ENCODE results near the gene PRDM16. TPM values are rescaled to one million over a fixed set of nuclear protein-coding genes. Genes with fewer than 3 reads are reported as not detected.

The PRDM16 gene
- total and polyA plus RNA-seq, 2 of the 13 experiments (the other 11 are each of a cell fraction or from before 2014, with no cell fraction given), result 0.15 to 0.81 TPM

DNA sequence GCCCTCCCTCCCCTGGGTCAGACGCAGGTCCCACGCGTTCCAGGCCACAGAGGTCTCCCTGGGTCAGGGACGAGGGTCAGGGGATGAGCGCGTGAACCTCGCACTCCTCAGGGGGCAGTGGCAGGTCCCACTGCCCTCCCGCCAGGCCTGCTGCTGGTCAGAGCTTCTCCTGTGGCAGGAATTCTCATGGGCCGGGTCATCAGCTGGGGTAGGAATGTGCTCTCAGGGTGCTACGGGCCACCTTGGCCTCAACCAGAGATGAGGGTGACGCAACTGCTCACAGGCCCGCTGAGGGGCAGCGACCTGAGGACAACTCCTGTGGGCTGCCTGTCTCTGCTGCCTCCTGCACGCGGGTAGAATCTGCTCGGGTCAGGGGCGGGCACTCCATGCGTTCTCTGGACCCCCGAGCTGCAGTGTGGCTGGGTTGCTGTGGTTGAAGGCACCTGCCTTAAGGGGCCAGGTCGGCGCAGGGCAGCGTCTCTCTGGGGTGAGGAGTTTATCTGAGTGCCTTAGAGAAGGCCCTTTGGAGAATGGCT, 128.8 kb downstream of the PRDM16 start (continued):
- TF ChIP-seq, protein P1, sequence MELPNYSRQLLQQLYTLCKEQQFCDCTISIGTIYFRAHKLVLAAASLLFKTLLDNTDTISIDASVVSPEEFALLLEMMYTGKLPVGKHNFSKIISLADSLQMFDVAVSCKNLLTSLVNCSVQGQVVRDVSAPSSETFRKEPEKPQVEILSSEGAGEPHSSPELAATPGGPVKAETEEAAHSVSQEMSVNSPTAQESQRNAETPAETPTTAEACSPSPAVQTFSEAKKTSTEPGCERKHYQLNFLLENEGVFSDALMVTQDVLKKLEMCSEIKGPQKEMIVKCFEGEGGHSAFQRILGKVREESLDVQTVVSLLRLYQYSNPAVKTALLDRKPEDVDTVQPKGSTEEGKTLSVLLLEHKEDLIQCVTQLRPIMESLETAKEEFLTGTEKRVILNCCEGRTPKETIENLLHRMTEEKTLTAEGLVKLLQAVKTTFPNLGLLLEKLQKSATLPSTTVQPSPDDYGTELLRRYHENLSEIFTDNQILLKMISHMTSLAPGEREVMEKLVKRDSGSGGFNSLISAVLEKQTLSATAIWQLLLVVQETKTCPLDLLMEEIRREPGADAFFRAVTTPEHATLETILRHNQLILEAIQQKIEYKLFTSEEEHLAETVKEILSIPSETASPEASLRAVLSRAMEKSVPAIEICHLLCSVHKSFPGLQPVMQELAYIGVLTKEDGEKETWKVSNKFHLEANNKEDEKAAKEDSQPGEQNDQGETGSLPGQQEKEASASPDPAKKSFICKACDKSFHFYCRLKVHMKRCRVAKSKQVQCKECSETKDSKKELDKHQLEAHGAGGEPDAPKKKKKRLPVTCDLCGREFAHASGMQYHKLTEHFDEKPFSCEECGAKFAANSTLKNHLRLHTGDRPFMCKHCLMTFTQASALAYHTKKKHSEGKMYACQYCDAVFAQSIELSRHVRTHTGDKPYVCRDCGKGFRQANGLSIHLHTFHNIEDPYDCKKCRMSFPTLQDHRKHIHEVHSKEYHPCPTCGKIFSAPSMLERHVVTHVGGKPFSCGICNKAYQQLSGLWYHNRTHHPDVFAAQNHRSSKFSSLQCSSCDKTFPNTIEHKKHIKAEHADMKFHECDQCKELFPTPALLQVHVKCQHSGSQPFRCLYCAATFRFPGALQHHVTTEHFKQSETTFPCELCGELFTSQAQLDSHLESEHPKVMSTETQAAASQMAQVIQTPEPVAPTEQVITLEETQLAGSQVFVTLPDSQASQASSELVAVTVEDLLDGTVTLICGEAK (IDR thresholded peaks at IDR 0.05), result no peak
- TF ChIP-seq, protein P1 (CRISPR knock-in tag; IDR thresholded peaks at IDR 0.05), result no peak
- TF ChIP-seq SETDB1 (CRISPR knock-in tag; IDR thresholded peaks at IDR 0.05; ENCODE audit: borderline replicate concordance), result no peak
- TF ChIP-seq RFXANK (CRISPR knock-in tag; IDR thresholded peaks at IDR 0.05), result no peak
- TF ChIP-seq, protein P2, sequence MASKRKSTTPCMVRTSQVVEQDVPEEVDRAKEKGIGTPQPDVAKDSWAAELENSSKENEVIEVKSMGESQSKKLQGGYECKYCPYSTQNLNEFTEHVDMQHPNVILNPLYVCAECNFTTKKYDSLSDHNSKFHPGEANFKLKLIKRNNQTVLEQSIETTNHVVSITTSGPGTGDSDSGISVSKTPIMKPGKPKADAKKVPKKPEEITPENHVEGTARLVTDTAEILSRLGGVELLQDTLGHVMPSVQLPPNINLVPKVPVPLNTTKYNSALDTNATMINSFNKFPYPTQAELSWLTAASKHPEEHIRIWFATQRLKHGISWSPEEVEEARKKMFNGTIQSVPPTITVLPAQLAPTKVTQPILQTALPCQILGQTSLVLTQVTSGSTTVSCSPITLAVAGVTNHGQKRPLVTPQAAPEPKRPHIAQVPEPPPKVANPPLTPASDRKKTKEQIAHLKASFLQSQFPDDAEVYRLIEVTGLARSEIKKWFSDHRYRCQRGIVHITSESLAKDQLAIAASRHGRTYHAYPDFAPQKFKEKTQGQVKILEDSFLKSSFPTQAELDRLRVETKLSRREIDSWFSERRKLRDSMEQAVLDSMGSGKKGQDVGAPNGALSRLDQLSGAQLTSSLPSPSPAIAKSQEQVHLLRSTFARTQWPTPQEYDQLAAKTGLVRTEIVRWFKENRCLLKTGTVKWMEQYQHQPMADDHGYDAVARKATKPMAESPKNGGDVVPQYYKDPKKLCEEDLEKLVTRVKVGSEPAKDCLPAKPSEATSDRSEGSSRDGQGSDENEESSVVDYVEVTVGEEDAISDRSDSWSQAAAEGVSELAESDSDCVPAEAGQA (IDR thresholded peaks at IDR 0.05; ENCODE audit: low read depth), result no peak
- TF ChIP-seq, protein P2 (CRISPR knock-in tag; IDR thresholded peaks at IDR 0.05; ENCODE audit: borderline replicate concordance), result no peak
